Activated naive CD8-positive, alpha-beta T cell treated with anti-CD3 and anti-CD28 coated beads, Interleukin-2, amount 10 ng/mL, durations not matched to agents 7 days and 5 days (primary cell): Measurements from ENCODE around the gene UQCRQ. TPM values are rescaled to one million over a fixed set of nuclear protein-coding genes. Genes with fewer than 3 reads are reported as not detected.

ENCODE experiments used
- ATAC-seq: fragments of 150-1000 bp; cut with Tn5 transposase; one replicate; pipeline ENCODE4 v1.10.0; 2021; ENCODE audit warnings: low read depth, moderate library complexity
- POLR2A ChIA-PET: fragments of 350-600 bp; sonication (Branson Sonifier 250); formaldehyde crosslinking; loops from one replicate; lab custom pipeline; 2021; ENCODE audit warnings: antibody characterized with exemption; lab: Charles Lee
- DNase-seq: peaks from one replicate; pipeline ENCODE4 v3.0.0; 2021
- H3K27ac Mint-ChIP-seq: one replicate; pipeline ENCODE4 v1.8.0; 2022; ENCODE audit warnings: mild to moderate bottlenecking, mixed read lengths
- H3K27me3 Mint-ChIP-seq: one replicate; pipeline ENCODE4 v1.8.0; 2022; ENCODE audit warnings: mild to moderate bottlenecking, moderate library complexity, mixed read lengths
- H3K36me3 Mint-ChIP-seq: one replicate; pipeline ENCODE4 v1.8.0; 2021; ENCODE audit warnings: mild to moderate bottlenecking, mixed read lengths
- H3K4me1 Mint-ChIP-seq: one replicate; pipeline ENCODE4 v1.8.0; 2021; ENCODE audit warnings: mixed read lengths
- H3K4me3 Mint-ChIP-seq: one replicate; pipeline ENCODE4 v1.8.0; 2022; ENCODE audit warnings: mild to moderate bottlenecking, moderate library complexity, mixed read lengths
- H3K9me3 Mint-ChIP-seq: one replicate; pipeline ENCODE4 v1.8.0; 2021; ENCODE audit warnings: mixed read lengths
- total RNA-seq, 2 experiments: library from RNA; stranded (reverse); gene quantifications; one replicate each; pipeline ENCODE4 v1.2.3, GENCODE V29; 2021

The UQCRQ gene
- total RNA-seq, 2 experiments from 2014 or later = 278 to 286 TPM

- DNase-seq (no peak), ATAC-seq (no peak)
- H3K27ac Mint-ChIP-seq = no peak overlapping the region
- no peaks in the 10 kb centered on the region for H3K36me3 Mint-ChIP-seq
- H3K4me1 Mint-ChIP-seq = peaks cover 5% of the 10 kb centered on the region
- peaks cover 10% of the 10 kb centered on the region for H3K27me3 Mint-ChIP-seq
- no peaks in the 10 kb centered on the region for H3K9me3 Mint-ChIP-seq
- POLR2A ChIA-PET = no interaction called here
- H3K4me3 Mint-ChIP-seq = no peak overlapping the region
These were observed 5.7 kb upstream of the UQCRQ start for GRCh38 chr5:132860742-132861141.

DNA sequence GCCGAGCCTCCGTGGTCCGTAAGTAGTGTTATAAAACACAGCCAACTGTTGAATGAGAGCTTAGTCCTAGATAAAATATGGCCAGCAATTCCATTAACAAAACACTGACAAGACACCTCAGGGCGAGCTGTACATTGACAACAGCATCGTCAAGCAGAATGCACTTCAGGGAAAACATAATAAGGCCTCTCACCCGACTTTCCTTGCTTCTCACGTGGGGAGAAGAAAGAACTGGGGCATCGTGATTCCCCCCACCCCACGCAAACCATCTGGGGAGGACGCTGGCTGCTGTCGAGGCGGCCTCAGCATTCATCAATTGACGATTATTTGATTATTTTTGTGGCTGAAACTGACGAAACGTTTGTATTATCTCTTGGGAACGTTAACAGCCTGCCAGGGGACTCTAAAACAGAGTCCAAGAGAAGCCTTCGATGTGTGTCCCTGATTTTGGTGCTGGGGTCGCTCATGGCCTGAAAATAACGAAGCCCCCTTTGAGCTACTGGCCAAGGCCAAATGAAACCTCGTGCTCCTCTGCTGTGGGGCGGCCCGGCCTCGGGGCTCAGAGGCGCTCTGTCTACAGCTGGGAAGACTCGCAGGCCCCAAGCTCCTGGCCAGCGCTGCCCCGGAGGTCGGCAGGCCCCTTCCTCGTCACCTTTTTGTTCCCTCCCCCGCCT is 637 bp upstream of the UQCRQ start:
- H3K4me3 Mint-ChIP-seq = peak overlapping the region; percentile 100
- peaks cover 6% of the 10 kb centered on the region for H3K27me3 Mint-ChIP-seq
- H3K27ac Mint-ChIP-seq = peak overlapping the region; percentile 100
- H3K36me3 Mint-ChIP-seq = peaks cover 12% of the 10 kb centered on the region
- no peaks in the 10 kb centered on the region for H3K9me3 Mint-ChIP-seq
- peaks cover 21% of the 10 kb centered on the region for H3K4me1 Mint-ChIP-seq
- ATAC-seq (peak; percentile 40), DNase-seq (no peak)
- POLR2A ChIA-PET = interaction anchor here (0.7 to 1.7 kb wide), 11 partner anchors 11 to 408 kb away, joined by 3 to 7 read pairs (median 4); partner anchors contain the start of genes HSPA4 and RAD50

DNA sequence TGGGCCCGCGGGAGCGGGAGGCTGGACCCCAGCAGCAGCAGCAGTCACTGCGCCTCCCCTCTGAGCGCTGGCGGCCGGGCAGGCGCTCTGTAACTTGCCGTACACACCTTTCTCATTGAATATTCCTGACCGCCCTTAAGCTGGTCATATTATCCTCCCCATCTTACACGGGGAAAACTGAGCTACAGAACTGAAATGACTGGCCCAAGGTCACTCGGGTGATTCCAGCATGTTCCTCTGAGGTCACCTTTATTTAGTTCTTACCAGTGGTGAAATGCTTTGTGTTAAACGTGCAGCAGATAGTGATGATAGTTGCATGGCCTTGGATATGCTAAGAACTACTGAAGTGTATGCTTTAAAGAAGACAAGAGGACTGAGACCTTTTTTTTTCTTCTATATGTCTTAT is 607 bp downstream of the UQCRQ start:
- peak overlapping the region; percentile 100 for H3K27ac Mint-ChIP-seq
- ATAC-seq = no peak
- H3K9me3 Mint-ChIP-seq = no peaks in the 10 kb centered on the region
- POLR2A ChIA-PET = interaction anchor here (0.6 to 1.7 kb wide), 8 partner anchors 10 to 310 kb away, joined by 3 to 7 read pairs (median 4); partner anchors contain the start of genes HSPA4 and RAD50
- peaks cover 21% of the 10 kb centered on the region for H3K4me1 Mint-ChIP-seq
- peak overlapping the region; percentile 100 for H3K4me3 Mint-ChIP-seq
- peaks cover 3% of the 10 kb centered on the region for H3K27me3 Mint-ChIP-seq
- H3K36me3 Mint-ChIP-seq = peaks cover 12% of the 10 kb centered on the region
- no peak for DNase-seq

DNA sequence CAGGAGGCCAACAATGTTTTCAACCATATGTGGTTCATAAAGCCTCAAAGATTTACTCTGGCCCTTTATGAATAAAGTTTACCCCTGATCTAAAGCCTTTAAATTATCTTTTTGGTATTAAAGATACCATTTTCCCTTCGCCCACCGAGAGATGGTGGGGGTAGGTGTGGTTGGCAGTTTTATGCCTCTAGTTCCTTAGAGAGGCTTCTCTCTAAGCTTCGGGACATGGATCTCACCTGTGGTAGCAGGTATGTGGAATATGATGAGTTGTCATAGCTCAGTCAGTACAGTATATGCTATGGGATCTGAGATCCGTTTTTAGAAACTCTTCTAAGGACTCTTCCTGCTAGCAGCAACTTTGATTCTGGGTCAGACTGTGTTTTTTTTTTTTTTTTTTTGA is 2.3 kb downstream of the UQCRQ start:
- Mint-ChIP-seq H3K4me3 (no peak overlapping the region), H3K36me3 (peaks cover 12% of the 10 kb centered on the region), H3K27me3 (no peaks in the 10 kb centered on the region), H3K9me3 (no peaks in the 10 kb centered on the region), H3K4me1 (peaks cover 21% of the 10 kb centered on the region), H3K27ac (no peak overlapping the region)
- DNase-seq (no peak), ATAC-seq (no peak)
- POLR2A ChIA-PET = no interaction called here

GRCh38 chr5:132870801-132871200 is 4.4 kb downstream of the UQCRQ start:
- POLR2A ChIA-PET = no interaction called here
- H3K4me1 Mint-ChIP-seq = peaks cover 15% of the 10 kb centered on the region
- H3K27ac Mint-ChIP-seq = no peak overlapping the region
- H3K36me3 Mint-ChIP-seq = peaks cover 12% of the 10 kb centered on the region
- ATAC-seq = no peak
- no peaks in the 10 kb centered on the region for H3K9me3 Mint-ChIP-seq
- no peak for DNase-seq
- H3K4me3 Mint-ChIP-seq = no peak overlapping the region
- H3K27me3 Mint-ChIP-seq = no peaks in the 10 kb centered on the region

DNA sequence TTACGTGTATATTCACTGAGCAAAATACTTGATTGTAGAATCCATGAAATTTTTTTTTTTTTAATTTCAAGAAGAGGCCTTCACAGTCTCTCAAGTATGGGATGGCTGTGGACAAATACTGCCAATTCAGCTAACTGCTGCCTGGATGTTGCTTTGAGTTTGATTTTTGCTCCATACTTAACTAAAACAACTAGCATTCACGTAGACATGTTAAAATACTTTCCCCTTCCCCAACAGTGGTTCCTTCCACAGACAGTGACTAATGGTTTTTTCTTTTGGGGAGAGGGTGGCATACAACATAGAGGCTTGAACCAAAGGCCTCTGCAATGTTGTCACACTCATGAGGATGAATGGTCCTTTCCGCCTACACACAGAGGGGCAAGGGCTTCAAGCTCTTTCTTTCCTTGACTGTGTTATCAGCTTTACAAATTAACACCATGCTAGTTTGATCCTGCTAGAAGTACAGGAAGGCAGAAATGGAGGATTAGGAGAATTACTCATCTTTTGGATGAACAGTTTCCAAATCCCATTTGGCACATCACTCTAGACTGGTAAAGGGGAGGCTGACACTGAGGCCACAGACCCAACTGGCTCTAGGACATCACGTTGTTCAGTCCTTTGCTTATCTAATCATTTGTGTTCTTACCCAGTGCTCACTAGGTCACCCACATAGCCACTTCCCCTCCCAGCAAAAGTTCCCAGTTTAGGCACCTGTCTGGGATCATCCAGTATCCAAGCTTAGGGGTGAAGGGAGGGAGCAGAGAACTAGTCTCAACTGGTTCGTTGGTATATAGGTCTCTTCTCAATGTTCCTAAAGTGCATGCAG is 5.2 kb downstream of the UQCRQ start:
- no peaks in the 10 kb centered on the region for H3K9me3 Mint-ChIP-seq
- H3K4me1 Mint-ChIP-seq = peaks cover 9% of the 10 kb centered on the region
- no peak overlapping the region for H3K27ac Mint-ChIP-seq
- H3K36me3 Mint-ChIP-seq = peaks cover 8% of the 10 kb centered on the region
- ATAC-seq = no peak
- no peak for DNase-seq
- POLR2A ChIA-PET = interaction anchor here (0.6 kb wide), 1 partner anchor 580 kb away, joined by 3 read pairs; no protein-coding TSS in a partner anchor
- H3K27me3 Mint-ChIP-seq = no peaks in the 10 kb centered on the region
- no peak overlapping the region for H3K4me3 Mint-ChIP-seq

GRCh38 chr5:132872788-132873118 is 6.3 kb downstream of the UQCRQ start:
- H3K4me1 Mint-ChIP-seq = peaks cover 3% of the 10 kb centered on the region
- DNase-seq (no peak), ATAC-seq (no peak)
- POLR2A ChIA-PET = no interaction called here
- no peaks in the 10 kb centered on the region for H3K9me3 Mint-ChIP-seq
- no peak overlapping the region for H3K27ac Mint-ChIP-seq
- H3K27me3 Mint-ChIP-seq = no peaks in the 10 kb centered on the region
- peaks cover 6% of the 10 kb centered on the region for H3K36me3 Mint-ChIP-seq
- no peak overlapping the region for H3K4me3 Mint-ChIP-seq

GRCh38 chr5:132873119-132873929 is 6.9 kb downstream of the UQCRQ start, which contains the start of gene LEAP2:
Gene LEAP2 (plus strand): TSS chr5:132873668. CDS start chr5:132873695, 27 bp downstream.
- POLR2A ChIA-PET = no interaction called here
- Mint-ChIP-seq H3K9me3 (no peaks in the 10 kb centered on the region), H3K4me3 (no peak within 1 kb of the TSS), H3K27ac (no peak within 1 kb of the TSS), H3K4me1 (peaks cover 3% of the 10 kb centered on the region), H3K36me3 (peaks cover 6% of the 10 kb centered on the region), H3K27me3 (no peaks in the 10 kb centered on the region)
- DNase-seq (no peak), ATAC-seq (peak; percentile 32)

- POLR2A ChIA-PET = no interaction called here
- no peaks in the 10 kb centered on the region for H3K9me3 Mint-ChIP-seq
- ATAC-seq (no peak), DNase-seq (no peak)
- no peak overlapping the region for H3K4me3 Mint-ChIP-seq
- H3K27me3 Mint-ChIP-seq = no peaks in the 10 kb centered on the region
- H3K36me3 Mint-ChIP-seq = peaks cover 4% of the 10 kb centered on the region
- H3K27ac Mint-ChIP-seq = no peak overlapping the region
- peaks cover under 1% of the 10 kb centered on the region for H3K4me1 Mint-ChIP-seq
These were observed 7.5 kb downstream of the UQCRQ start for GRCh38 chr5:132873930-132874271.

GRCh38 chr5:132876020-132876759 is 9.7 kb downstream of the UQCRQ start:
- peaks cover 8% of the 10 kb centered on the region for H3K36me3 Mint-ChIP-seq

GRCh38 chr5:132877466-132877865 is 11.0 kb downstream of the UQCRQ start:
- no peaks in the 10 kb centered on the region for H3K4me1 Mint-ChIP-seq
- no peak overlapping the region for H3K27ac Mint-ChIP-seq
- no peaks in the 10 kb centered on the region for H3K9me3 Mint-ChIP-seq
- no peak for DNase-seq
- no peaks in the 10 kb centered on the region for H3K27me3 Mint-ChIP-seq
- POLR2A ChIA-PET = interaction anchor here (1.9 kb wide), 1 partner anchor 11 kb away, joined by 7 read pairs; the partner anchor contains the start of genes GDF9 and UQCRQ
- no peak for ATAC-seq
- no peak overlapping the region for H3K4me3 Mint-ChIP-seq
- H3K36me3 Mint-ChIP-seq = peaks cover 8% of the 10 kb centered on the region

More at GRCh38 chr5:132876020-132876759, 9.7 kb downstream of the UQCRQ start:
- Mint-ChIP-seq H3K27me3 (no peaks in the 10 kb centered on the region), H3K4me1 (no peaks in the 10 kb centered on the region), H3K27ac (no peak overlapping the region), H3K4me3 (no peak overlapping the region), H3K9me3 (no peaks in the 10 kb centered on the region)
- DNase-seq (no peak), ATAC-seq (no peak)
- POLR2A ChIA-PET = interaction anchor here (1.9 kb wide), 1 partner anchor 10 kb away, joined by 7 read pairs; the partner anchor contains the start of genes GDF9 and UQCRQ

DNA sequence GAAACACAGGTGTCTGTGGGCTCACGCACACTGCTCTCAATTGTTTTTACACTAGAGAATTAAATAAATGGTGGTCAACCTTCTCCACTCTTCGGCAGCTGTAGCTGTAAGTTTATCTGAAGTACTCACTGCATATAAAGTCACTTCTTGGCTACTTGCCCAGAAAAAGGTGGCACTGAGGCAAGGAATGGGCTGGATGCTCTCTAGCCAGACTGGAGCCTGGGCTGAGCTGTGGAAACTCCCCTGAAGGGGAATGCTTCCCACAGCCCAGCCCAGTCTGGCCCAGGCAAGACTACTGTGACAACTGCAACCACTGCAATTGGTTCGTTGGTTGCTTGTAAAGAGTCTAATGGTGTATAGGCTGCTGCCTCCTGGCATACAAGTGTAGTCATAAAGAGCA is 11.5 kb downstream of the UQCRQ start:
- POLR2A ChIA-PET = interaction anchor here (1.9 kb wide), 1 partner anchor 11 kb away, joined by 7 read pairs; the partner anchor contains the start of genes GDF9 and UQCRQ
- Mint-ChIP-seq H3K27ac (no peak overlapping the region), H3K9me3 (no peaks in the 10 kb centered on the region), H3K36me3 (peaks cover 10% of the 10 kb centered on the region), H3K4me3 (no peak overlapping the region), H3K4me1 (no peaks in the 10 kb centered on the region), H3K27me3 (no peaks in the 10 kb centered on the region)
- ATAC-seq (no peak), DNase-seq (no peak)
